Medulla oblongata (tissue), 1 donor: ENCODE measurements around the gene IARS2.
"Not testable (repeated sequence)": the region's sequence is repeated elsewhere in the genome, so short reads cannot be mapped to it uniquely, and the experiment has no call there.

Source experiments
- DNase-seq: peaks from one replicate; pipeline ENCODE4 v3.0.0-alpha.2; 2015; ENCODE audit errors: extremely low spot score

Gene IARS2

DNA sequence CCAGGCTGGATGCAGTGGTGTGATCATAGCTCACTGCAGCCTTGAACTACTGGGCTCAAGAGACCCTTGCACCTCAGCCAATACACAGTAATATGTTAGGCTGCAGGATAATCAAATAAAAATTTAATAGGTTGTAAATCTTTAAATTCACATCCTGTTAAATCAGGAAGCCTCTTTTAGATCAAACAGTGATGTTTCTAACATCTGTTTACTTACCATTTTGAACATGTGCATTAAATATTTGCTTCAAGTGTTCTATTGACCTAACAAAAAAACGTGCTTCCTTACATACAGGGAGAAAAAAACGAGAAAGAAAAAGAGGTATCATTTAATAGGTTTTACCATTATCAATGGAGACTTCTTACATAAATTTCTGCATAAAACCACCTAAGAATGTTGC is 70.6 kb downstream of the IARS2 start:
- no peak for DNase-seq

DNA sequence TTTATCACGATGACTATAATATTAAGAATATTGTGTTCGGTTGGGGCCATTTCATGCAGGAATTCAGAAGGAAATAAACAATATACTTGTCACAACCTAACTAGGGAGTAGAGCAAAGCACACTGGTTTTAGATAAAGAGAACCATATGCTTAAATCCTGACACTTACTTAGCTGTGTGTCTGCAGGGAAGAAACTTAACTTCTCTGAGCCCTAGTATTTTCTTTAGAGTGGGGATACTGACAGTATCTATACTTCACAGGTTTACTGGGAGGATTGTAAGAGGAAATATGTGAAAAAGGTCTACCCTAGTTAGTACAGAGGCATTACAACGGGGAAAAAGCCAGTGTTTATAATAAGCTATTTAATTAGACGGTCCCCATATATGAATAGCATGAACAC is 72.9 kb downstream of the IARS2 start:
- no peak for DNase-seq

DNA sequence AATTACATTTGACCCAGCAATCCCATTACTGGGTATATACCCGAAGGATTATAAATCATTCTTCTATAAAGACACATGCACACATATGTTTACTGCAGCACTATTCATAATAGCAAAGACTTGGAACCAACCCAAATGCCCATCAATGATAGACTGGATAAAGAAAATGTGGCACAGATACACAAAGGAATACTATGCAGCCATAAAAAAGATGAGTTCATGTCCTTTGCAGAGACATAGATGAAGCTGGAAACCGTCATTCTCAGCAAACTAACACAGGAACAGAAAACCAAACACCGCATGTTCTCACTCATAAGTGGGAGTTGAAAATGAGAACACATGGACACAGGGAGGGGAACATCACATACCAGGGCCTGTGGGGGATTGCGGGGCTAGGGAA is 76.0 kb downstream of the IARS2 start:
- DNase-seq = not testable (repeated sequence)

DNA sequence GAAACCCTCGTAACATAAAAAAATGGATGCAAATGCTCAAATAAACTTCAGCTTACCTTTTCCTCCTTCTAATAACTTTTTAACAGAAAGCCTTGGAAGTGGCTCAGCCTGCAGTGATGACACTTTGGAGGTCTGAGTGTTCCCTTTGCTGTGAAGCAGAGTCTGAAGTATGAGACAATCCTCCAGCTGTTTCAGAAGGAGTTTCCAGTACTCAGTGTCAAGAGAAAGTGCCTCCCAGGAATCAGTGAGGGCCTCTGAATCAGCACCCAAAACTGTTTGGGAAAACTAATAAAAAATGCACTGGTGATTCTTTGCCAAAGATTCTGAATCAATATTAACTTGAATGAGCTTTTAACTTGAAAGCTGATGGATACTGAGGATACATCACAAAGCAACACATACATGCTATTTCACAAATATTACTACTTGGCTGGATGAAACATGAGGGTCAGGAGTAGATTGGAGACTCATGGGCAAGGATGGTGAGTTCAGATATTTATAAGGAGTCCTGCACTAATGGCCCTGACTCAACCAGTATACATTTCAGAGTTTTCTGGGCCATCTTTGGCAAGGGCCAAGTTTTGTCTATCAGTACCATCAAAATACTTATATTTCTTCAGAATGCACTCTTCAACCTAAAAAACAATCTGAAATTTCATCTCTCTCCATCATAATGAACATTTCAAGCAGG is 77.0 kb downstream of the IARS2 start:
- no peak for DNase-seq

DNA sequence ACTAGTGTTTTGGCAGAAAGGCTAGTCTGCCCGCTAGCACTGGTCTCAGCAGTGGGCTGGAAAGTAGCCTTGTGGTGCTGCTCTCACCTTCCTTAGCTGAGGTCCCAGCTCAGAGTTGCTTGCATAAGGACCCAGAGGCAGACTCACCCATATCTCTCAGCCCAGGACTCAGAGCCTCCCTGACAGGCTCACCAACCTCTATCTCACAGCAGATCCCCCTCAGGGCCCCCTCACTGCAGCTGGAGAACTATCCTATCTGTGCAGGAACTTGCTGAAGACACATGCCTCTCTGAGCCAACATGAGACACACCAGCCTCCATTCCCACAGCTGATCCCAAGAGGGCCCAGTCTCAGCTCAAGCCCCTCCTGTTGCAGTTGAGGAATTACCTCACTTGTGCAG is 82.6 kb downstream of the IARS2 start:
- DNase-seq = no peak

DNA sequence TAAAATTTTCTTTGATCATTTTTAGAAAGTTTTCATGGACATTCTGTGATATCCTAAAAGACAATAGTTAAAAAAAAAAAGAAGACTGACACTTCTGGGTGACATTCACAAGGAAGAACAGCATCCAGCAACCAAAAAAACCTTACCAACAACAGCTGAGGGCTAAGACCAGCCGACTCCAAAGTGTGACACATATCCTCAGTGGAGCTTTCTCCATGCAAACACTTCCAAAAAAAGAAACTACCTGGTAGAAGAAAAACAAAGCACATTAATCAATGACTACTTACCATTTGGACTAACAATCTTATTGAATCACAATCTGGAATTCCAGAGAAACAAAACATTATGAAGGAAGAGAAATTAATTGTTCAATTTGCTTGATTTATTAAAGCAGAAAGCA is 88.2 kb downstream of the IARS2 start:
- DNase-seq = no peak

DNA sequence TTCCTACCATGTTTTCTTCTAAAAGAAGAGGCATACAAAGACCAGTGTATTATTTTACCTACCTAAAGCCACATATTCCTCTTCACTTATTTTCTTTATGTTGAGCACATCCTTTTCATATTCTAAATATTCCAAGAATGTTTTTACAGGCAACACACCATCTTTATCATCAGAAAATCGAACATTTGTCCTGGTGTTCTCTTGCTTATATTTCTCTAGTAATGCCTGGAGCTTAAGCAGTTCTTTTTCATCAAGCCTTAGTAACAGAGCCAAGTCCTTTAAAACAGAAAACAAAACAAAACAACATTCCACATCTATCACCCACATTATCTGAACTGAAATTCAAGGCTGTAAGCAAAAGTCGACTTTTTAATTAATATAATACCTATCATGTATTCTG is 88.7 kb downstream of the IARS2 start:
- no peak for DNase-seq

DNA sequence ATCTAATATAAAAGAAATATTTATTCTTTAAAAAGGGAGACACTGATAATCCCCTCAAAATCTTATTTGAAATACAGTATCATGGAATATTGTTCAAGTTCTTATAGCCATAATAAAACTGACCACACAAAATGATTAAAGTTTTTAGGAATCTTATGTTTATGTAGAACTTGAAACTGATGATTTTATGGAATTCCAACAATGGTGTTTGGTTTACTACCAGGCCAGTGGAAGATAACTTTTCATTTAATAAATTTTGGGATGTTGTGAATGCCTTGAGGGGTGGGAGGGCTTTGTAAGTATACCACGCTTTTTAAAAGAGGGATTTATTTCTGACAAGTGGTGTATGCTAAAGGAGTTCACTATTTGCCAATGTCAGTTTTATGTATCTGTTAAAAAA is 90.6 kb downstream of the IARS2 start:
- no peak for DNase-seq

DNA sequence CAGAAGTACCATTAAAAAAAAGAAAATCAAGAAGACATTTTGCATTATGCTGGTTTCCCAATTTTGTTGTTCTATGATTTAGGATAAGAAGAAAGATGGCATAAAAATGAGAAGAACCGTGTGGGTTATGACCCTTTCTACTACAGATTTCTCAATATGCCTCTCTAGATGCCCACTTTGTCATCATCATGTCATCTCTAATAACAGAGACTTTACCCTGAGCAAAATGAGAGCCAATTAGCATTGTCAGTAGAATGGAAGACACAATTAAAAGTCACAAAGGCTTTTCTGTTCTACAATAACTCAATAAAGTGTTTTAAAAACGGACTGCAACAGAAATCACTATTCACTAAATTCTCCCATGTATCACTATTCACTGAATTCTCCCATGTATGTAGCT is 92.8 kb downstream of the IARS2 start:
- DNase-seq = no peak

DNA sequence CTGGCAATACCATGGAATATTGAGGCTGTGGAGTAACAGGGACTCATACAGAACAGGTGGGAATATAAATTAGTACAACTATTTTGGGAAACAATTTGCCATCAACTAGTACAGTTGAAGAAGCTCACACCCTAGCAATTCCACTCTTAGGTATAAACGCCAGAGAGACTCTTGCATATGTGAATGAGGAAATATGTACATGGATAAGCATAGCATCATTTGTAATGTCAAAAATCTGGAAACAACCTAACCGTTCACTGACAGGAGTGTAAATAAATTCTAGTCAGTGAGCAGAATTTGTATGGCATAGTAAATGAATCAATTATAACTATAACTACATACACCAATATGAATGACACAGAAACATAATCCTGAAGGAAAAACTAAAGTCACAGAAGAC is 94.6 kb downstream of the IARS2 start:
- DNase-seq = no peak

DNA sequence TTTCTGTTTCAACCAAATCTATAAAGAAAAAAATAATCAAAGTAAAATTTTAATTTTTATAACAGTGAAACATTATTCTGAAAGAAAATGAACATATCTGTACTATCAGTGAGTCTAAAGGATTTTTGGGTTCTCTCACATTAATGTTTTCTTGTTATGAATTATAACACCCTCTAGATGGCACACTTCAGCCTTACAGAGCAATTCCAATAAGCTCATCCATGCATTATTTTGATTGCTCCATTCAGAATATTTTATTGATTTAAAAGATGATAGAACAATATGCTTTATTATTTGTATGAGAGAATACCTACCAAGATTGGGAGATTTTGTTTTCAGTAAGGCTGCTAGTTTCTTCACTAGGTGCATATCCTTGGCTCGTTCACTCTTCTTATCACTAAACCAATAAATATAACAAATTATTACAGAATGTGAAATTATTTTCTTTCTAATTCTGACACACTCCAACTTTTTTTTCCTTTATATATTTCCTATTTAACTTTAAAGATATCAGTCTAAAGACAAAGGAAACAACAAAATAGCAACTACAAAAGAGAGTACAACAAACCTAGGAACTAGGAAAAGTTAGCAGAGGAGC is 95.9 kb downstream of the IARS2 start:
- peak; percentile 46 for DNase-seq

DNA sequence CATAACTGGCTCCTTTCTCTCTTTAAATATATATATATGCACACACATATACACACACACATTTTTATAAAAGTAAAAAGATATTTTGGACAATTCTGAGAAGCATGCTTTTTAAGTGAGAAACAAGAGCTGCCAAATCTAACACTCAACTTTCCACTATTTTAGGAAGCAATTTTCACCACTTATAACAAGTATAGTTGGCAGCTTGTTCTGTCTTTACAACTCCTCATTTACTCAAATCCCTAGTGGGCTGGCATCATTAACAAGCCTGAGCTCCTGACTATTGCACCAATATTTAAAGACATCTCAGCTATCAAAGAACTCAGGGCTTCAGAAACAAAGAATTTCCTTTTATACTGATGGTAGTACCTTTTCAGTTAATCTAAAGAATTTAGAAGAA is 101.8 kb downstream of the IARS2 start:
- no peak for DNase-seq
